ENCODE results near the gene KIF17.

The KIF17 gene

GRCh38 chr1:20632386-20632785, 85.4 kb downstream of the KIF17 start:
- no peak for TF ChIP-seq CTCF (IDR thresholded peaks at IDR 0.05; ENCODE audit: low read depth, low read length, missing control alignments)
- no peak for DNase-seq (ENCODE audit: low read depth)
- no peak overlapping the region for H3K4me3 ChIP-seq (ENCODE audit: low read depth, low read length)

GRCh38 chr1:20630729-20631128, 87.1 kb downstream of the KIF17 start:
- H3K4me3 ChIP-seq (ENCODE audit: low read depth, low read length), result no peak overlapping the region
- DNase-seq (ENCODE audit: low read depth), result no peak
- no peak for TF ChIP-seq CTCF (IDR thresholded peaks at IDR 0.05; ENCODE audit: low read depth, low read length, missing control alignments)

- no peak overlapping the region for H3K4me3 ChIP-seq (ENCODE audit: low read depth, low read length)
- DNase-seq (ENCODE audit: low read depth), result no peak
- no peak for TF ChIP-seq CTCF (IDR thresholded peaks at IDR 0.05; ENCODE audit: low read depth, low read length, missing control alignments)
Measured at GRCh38 chr1:20626524-20626923, 91.3 kb downstream of the KIF17 start.

- no peak overlapping the region for H3K4me3 ChIP-seq (ENCODE audit: low read depth, low read length)
- no peak for DNase-seq (ENCODE audit: low read depth)
- no peak for TF ChIP-seq CTCF (IDR thresholded peaks at IDR 0.05; ENCODE audit: low read depth, low read length, missing control alignments)
Measured at GRCh38 chr1:20626098-20626427, 91.7 kb downstream of the KIF17 start.

GRCh38 chr1:20625176-20626097, 92.4 kb downstream of the KIF17 start:
- no peak overlapping the region for H3K4me3 ChIP-seq (ENCODE audit: low read depth, low read length)
- no peak for DNase-seq (ENCODE audit: low read depth)
- TF ChIP-seq CTCF (IDR thresholded peaks at IDR 0.05; ENCODE audit: low read depth, low read length, missing control alignments), result no peak

GRCh38 chr1:20624709-20625108, 93.1 kb downstream of the KIF17 start:
- H3K4me3 ChIP-seq (ENCODE audit: low read depth, low read length), result no peak overlapping the region
- no peak for TF ChIP-seq CTCF (IDR thresholded peaks at IDR 0.05; ENCODE audit: low read depth, low read length, missing control alignments)
- no peak for DNase-seq (ENCODE audit: low read depth)

GRCh38 chr1:20621012-20621411, 96.8 kb downstream of the KIF17 start:
- no peak overlapping the region for H3K4me3 ChIP-seq (ENCODE audit: low read depth, low read length)
- DNase-seq (ENCODE audit: low read depth), result no peak
- TF ChIP-seq CTCF (IDR thresholded peaks at IDR 0.05; ENCODE audit: low read depth, low read length, missing control alignments), result no peak

Data from GM12864 (cell line).